Endothelial cell of umbilical vein (primary cell): ENCODE measurements around the gene SPAG6. TPM values are rescaled to one million over a fixed set of nuclear protein-coding genes. Genes with fewer than 3 reads are reported as not detected.

Experiments
- BruUV-seq: library from RNA; stranded (reverse); fragments of 400-500 nt; replicated peaks from 2 replicates; lab custom pipeline; 2021; lab: Mats Ljungman, UMichigan
- CTCF ChIA-PET: fragments of 300-600, 350-600 bp; sonication (Branson Sonifier 250); formaldehyde crosslinking; loops from one replicate; lab custom pipeline; 2021; ENCODE audit warnings: antibody characterized with exemption, inconsistent platforms; lab: Charles Lee
- POLR2A ChIA-PET: fragments of 300-600, 350-600 bp; sonication (Branson Sonifier 250); formaldehyde crosslinking; loops from one replicate; lab custom pipeline; 2021; ENCODE audit warnings: antibody characterized with exemption, inconsistent platforms; lab: Charles Lee
- DNase-seq: peaks from one replicate; pipeline ENCODE4 v3.0.0-alpha.2; 2011; ENCODE audit warnings: low read depth, low spot score
- FAIRE-seq: peaks from 2 replicates; lab custom pipeline; 2011; peaks lifted over from hg19 to GRCh38; lab: Jason Lieb, UNC
- H2AFZ ChIP-seq: 2 replicates; pipeline ENCODE4 v1.6.0; 2012; ENCODE audit warnings: low read depth, low read length, control low read depth, inconsistent platforms
- H3K27ac ChIP-seq: 2 replicates; pipeline ENCODE4 v1.5.1; 2011; ENCODE audit warnings: low read depth, mild to moderate bottlenecking, control low read depth, low read length, moderate library complexity; ENCODE audit not compliant: insufficient read depth
- H3K27me3 ChIP-seq, 2 experiments: 2 replicates each; pipeline versions ENCODE4 v1.6.0 to v1.6.1; 2011; ENCODE audit warnings: low read length in 2 of 2, mixed read lengths in 1 of 2; ENCODE audit not compliant: control insufficient read depth in 2 of 2, insufficient read depth in 2 of 2
- H3K36me3 ChIP-seq, 2 experiments: 2 replicates in 1 of 2; 3 replicates in 1 of 2; pipeline ENCODE4 v1.5.1; 2011; ENCODE audit warnings: low read length in 2 of 2, mild to moderate bottlenecking in 1 of 2, moderate library complexity in 1 of 2; ENCODE audit not compliant: control insufficient read depth in 2 of 2, insufficient read depth in 2 of 2; ENCODE audit errors: extremely low read depth in 1 of 2
- H3K4me1 ChIP-seq: 3 replicates; pipeline ENCODE4 v1.5.1; 2011; ENCODE audit warnings: mild to moderate bottlenecking, low read length; ENCODE audit not compliant: control insufficient read depth, insufficient read depth; ENCODE audit errors: extremely low read depth
- H3K4me2 ChIP-seq: 2 replicates; pipeline ENCODE4 v1.6.1; 2011; ENCODE audit warnings: low read length, control low read depth, mixed read lengths; ENCODE audit not compliant: insufficient read depth
- H3K4me3 ChIP-seq, 3 experiments: fragments of 200-600 bp in 1 of 3; sonication (generic), shearing (Covaris generic) in 1 of 3; replicated peaks in 1 of 3; 2 replicates each; pipeline ENCODE4 v1.5.1; 2011 to 2016; ENCODE audit warnings: control low read depth in 3 of 3, low read length in 3 of 3, mild to moderate bottlenecking in 2 of 3, inconsistent platforms in 1 of 3, low read depth in 1 of 3, moderate library complexity in 1 of 3; ENCODE audit not compliant: insufficient read depth in 1 of 3
- H3K79me2 ChIP-seq: 2 replicates; pipeline ENCODE4 v1.6.0; 2012; ENCODE audit warnings: low read length, inconsistent platforms; ENCODE audit not compliant: control insufficient read depth, insufficient read depth
- H3K9ac ChIP-seq: replicated peaks from 2 replicates; pipeline ENCODE3; 2011; ENCODE audit warnings: low read length, control low read depth; ENCODE audit not compliant: insufficient read depth; ENCODE audit errors: extremely low read depth
- H3K9me1 ChIP-seq: replicated peaks from 3 replicates; pipeline ENCODE4 v1.6.0; 2011; ENCODE audit warnings: mild to moderate bottlenecking, low read length; ENCODE audit not compliant: control insufficient read depth, insufficient read depth; ENCODE audit errors: extremely low read depth
- H3K9me3 ChIP-seq: replicated peaks from 2 replicates; pipeline ENCODE4 v1.5.1; 2012; ENCODE audit warnings: low read length, inconsistent platforms; ENCODE audit not compliant: control insufficient read depth, insufficient read depth
- H4K20me1 ChIP-seq: replicated peaks from 2 replicates; pipeline ENCODE3; 2011; ENCODE audit warnings: mild to moderate bottlenecking, low read length; ENCODE audit not compliant: control insufficient read depth, insufficient read depth; ENCODE audit errors: extremely low read depth
- CTCF ChIP-seq, 2 donors: IDR thresholded peaks; 1 replicate in 1 of 2; 2 replicates in 1 of 2; pipeline ENCODE4 v1.5.1; 2011; ENCODE audit warnings: low read length in 2 of 2, mild to moderate bottlenecking in 2 of 2, moderate library complexity in 2 of 2, control low read depth in 1 of 2, inconsistent platforms in 1 of 2, low read depth in 1 of 2; ENCODE audit not compliant: insufficient read depth in 1 of 2; ENCODE audit errors: extremely low read depth in 1 of 2
- EZH2 ChIP-seq: IDR thresholded peaks from 2 replicates; pipeline ENCODE4 v1.6.1; 2012; ENCODE audit warnings: borderline replicate concordance, low read depth, mild to moderate bottlenecking, moderate library complexity, low read length, inconsistent platforms; ENCODE audit not compliant: severe bottlenecking
- FOS ChIP-seq: IDR thresholded peaks from 2 replicates; pipeline ENCODE4 v1.6.1; 2011; ENCODE audit warnings: mild to moderate bottlenecking, low read length, moderate library complexity, borderline replicate concordance; ENCODE audit not compliant: insufficient read depth
- GATA2 ChIP-seq: IDR thresholded peaks from 2 replicates; pipeline ENCODE4 v1.7.0; 2011; ENCODE audit warnings: low read depth, mild to moderate bottlenecking, moderate library complexity, mixed read lengths, low read length; ENCODE audit not compliant: insufficient read length, insufficient read depth
- JUN ChIP-seq: IDR thresholded peaks from 2 replicates; pipeline ENCODE4 v1.6.1; 2011; ENCODE audit warnings: borderline replicate concordance, low read depth; ENCODE audit not compliant: insufficient read length, insufficient read depth
- MAX ChIP-seq: IDR thresholded peaks from 2 replicates; pipeline ENCODE4 v1.6.1; 2011; ENCODE audit not compliant: insufficient read depth, insufficient read length
- MYC ChIP-seq: IDR thresholded peaks from one replicate; pipeline ENCODE4 v1.6.1; 2011; ENCODE audit warnings: mild to moderate bottlenecking, low read depth, low read length
- POLR2A ChIP-seq: IDR thresholded peaks from 2 replicates; pipeline ENCODE4 v1.6.1; 2012; ENCODE audit warnings: low read depth, mild to moderate bottlenecking, control low read depth, low read length
- POLR2AphosphoS5 ChIP-seq: IDR thresholded peaks from 2 replicates; pipeline ENCODE4 v1.6.1; 2012; ENCODE audit warnings: low read depth, mild to moderate bottlenecking, control low read depth, low read length, moderate library complexity; ENCODE audit not compliant: insufficient read depth
- dilution Hi-C: fragments of 300-500 bp; cut with MboI; formaldehyde crosslinking; loops from one replicate; pipeline ENCODE4 v1.15.0; 2019; ENCODE audit warnings: low sequenced_read_pairs; ENCODE audit not compliant: extremely low pct_ligation_motif_present
- intact Hi-C: fragments of 100-400 bp; cut with micrococcal nuclease; formaldehyde crosslinking; loops from one replicate; pipeline ENCODE4 v1.10.0; 2022
- polyA plus RNA-seq, 4 experiments: library from polyadenylated mRNA; depleted of rRNA in 3 of 4; stranded (reverse) in 3 of 4; unstranded in 1 of 4; fragments of >200 nt; gene quantifications; 2 replicates each; pipeline versions ENCODE4 v1.2.1 to v1.2.3, GENCODE V29; 2011 to 2012; ENCODE audit warnings: missing spikeins in 1 of 4
- total RNA-seq: library from RNA; stranded (reverse); gene quantifications from 2 replicates; pipeline ENCODE4 v1.2.3, GENCODE V29; 2021

Gene SPAG6
- total and polyA plus RNA-seq, 2 donors (not counting 3 experiments of a cell fraction or from before 2014, with no cell fraction given) = not detected

GRCh38 chr10:22415072-22415471, 69.8 kb downstream of the SPAG6 start:
- TF ChIP-seq CTCF (IDR thresholded peaks at IDR 0.05; ENCODE audit: extremely low read depth in 1 of 2, insufficient read depth in 1 of 2, low read depth in 1 of 2, low read length in 2 of 2) (no peak), EZH2 (no peak)
- BruUV-seq = no TSS peak
- H3K27me3 ChIP-seq = peaks cover 5% of the 10 kb centered on the region in 2 experiments
- H3K36me3 ChIP-seq = no peaks in the 10 kb centered on the region
- H3K4me1 ChIP-seq = no peaks in the 10 kb centered on the region
- no peak overlapping the region for H3K4me2 ChIP-seq
- H3K27ac ChIP-seq = no peak overlapping the region
- dilution Hi-C loops = no loop called here
- intact Hi-C loops = no loop called here
- FAIRE-seq (no peak), DNase-seq (no peak)
- H3K9me3 ChIP-seq = no peaks in the 10 kb centered on the region
- H4K20me1 ChIP-seq = no peaks in the 10 kb centered on the region
- H2AFZ ChIP-seq = no peak overlapping the region
- H3K4me3 ChIP-seq = no peak overlapping the region
- CTCF ChIA-PET = interaction anchor here (1.0 to 1.3 kb wide), 2 partner anchors 13 to 21 kb away, joined by 3 read pairs; no protein-coding TSS in a partner anchor
- H3K79me2 ChIP-seq = no peaks in the 10 kb centered on the region
- H3K9me1 ChIP-seq = no peaks in the 10 kb centered on the region
- H3K9ac ChIP-seq = no peak overlapping the region
- POLR2A ChIA-PET = no interaction called here

GRCh38 chr10:22417736-22418268, 72.5 kb downstream of the SPAG6 start:
- POLR2A ChIA-PET = no interaction called here
- H2AFZ ChIP-seq = peak overlapping the region; percentile 41
- H3K4me2 ChIP-seq = no peak overlapping the region
- no peaks in the 10 kb centered on the region for H3K27me3 ChIP-seq
- H3K9ac ChIP-seq = no peak overlapping the region
- TF ChIP-seq POLR2A (no peak), MAX (no peak), FOS (no peak), GATA2 (no peak), POLR2AphosphoS5 (no peak), CTCF (IDR thresholded peaks at IDR 0.05; ENCODE audit: extremely low read depth in 1 of 2, insufficient read depth in 1 of 2, low read depth in 1 of 2, low read length in 2 of 2) (no peak), JUN (no peak), EZH2 (no peak), MYC (no peak)
- H3K9me1 ChIP-seq = no peaks in the 10 kb centered on the region
- H3K9me3 ChIP-seq = no peaks in the 10 kb centered on the region
- FAIRE-seq (no peak), DNase-seq (no peak)
- H3K4me3 ChIP-seq = no peak overlapping the region
- BruUV-seq = no TSS peak
- H3K27ac ChIP-seq = no peak overlapping the region
- H3K36me3 ChIP-seq = no peaks in the 10 kb centered on the region
- dilution Hi-C loops = no loop called here
- no peaks in the 10 kb centered on the region for H4K20me1 ChIP-seq
- intact Hi-C loops = no loop called here
- no peaks in the 10 kb centered on the region for H3K4me1 ChIP-seq
- CTCF ChIA-PET = interaction anchor here (0.9 to 1.3 kb wide), 4 partner anchors 314 to 571 kb away, joined by 3 read pairs; partner anchors contain the start of gene DNAJC1
- H3K79me2 ChIP-seq = no peaks in the 10 kb centered on the region
